ENCODE results near the gene SCT. TPM values are rescaled to one million over a fixed set of nuclear protein-coding genes. Genes with fewer than 3 reads are reported as not detected.

Gene SCT
- total and polyA plus RNA-seq, 10 donors = 1.1 to 3.8 (median 1.7) TPM; not detected in 3

DNA sequence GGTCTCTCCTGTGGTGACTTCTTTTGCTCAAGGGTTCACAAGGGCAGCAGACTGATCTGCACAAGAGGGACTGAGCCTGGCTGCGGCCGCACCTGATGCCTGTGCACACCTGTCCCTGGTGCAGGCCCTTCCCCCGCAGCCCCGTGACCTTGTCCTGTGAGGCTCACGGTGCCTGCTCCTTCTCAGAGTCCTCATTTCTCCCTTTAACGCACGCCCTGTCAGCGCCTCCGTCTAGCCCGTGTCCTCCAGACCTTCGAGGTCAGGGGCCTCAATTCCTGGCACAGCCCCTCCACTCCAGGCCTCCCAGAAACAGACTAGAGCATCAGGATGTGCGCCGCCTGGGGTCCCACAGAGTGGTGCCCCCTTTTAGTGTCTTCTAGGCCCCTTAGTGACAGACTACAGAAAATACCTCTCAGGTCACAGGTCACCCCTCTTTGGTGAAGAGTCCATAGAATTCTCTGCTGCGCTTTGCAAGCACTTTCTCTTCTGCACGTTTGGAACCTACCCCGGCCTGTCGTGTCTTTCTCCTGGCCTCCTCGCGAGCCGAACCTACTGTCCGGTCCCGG, 9.0 kb upstream of the SCT start:
- peaks cover 0 to 5% (median 0%) of the 10 kb centered on the region in 6 donors for H3K36me3 ChIP-seq
- no peaks in the 10 kb centered on the region for H3K9me3 ChIP-seq
- H3K27ac ChIP-seq = no peak overlapping the region
- intact Hi-C loops (cut with DNase I; ENCODE audit: low total_unique reads) = no loop called here
- WGBS, 5 donors = 74 to 84% (median 76%) methylated on average over 18 to 22 of the region's 22 CpGs
- no peak for DNase-seq
- H3K4me1 ChIP-seq = peaks cover 12 to 51% (median 40%) of the 10 kb centered on the region in 6 donors
- no peak for TF ChIP-seq POLR2AphosphoS5 (IDR thresholded peaks at IDR 0.05)
- no peak for TF ChIP-seq POLR2A (IDR thresholded peaks at IDR 0.05)
- TF ChIP-seq CTCF (IDR thresholded peaks at IDR 0.05 in 8 of 11, conservative IDR thresholded peaks at IDR 0.05 in 3 of 11) = no peak
- H3K27me3 ChIP-seq (replicated peaks in 1 of 7) = peaks cover 0 to 57% (median 47%) of the 10 kb centered on the region in 7 donors
- H3K4me3 ChIP-seq = no peak overlapping the region

GRCh38 chr11:630871-631270, 3.9 kb upstream of the SCT start:
- WGBS, 5 donors = 80 to 91% (median 83%) methylated on average over 5 of the region's 5 CpGs
- peaks cover 0 to 33% (median 17%) of the 10 kb centered on the region in 7 donors for H3K27me3 ChIP-seq (replicated peaks in 1 of 7)
- no peak overlapping the region for H3K27ac ChIP-seq
- peaks cover 0 to 5% (median 0%) of the 10 kb centered on the region in 6 donors for H3K36me3 ChIP-seq
- DNase-seq = no peak
- H3K4me1 ChIP-seq = peaks cover 0 to 29% (median 21%) of the 10 kb centered on the region in 6 donors
- intact Hi-C loops (cut with DNase I; ENCODE audit: low total_unique reads) = no loop called here
- TF ChIP-seq CTCF (IDR thresholded peaks at IDR 0.05 in 8 of 11, conservative IDR thresholded peaks at IDR 0.05 in 3 of 11) (no peak), POLR2A (IDR thresholded peaks at IDR 0.05) (no peak), POLR2AphosphoS5 (IDR thresholded peaks at IDR 0.05) (no peak)
- no peak overlapping the region for H3K4me3 ChIP-seq
- H3K9me3 ChIP-seq = no peaks in the 10 kb centered on the region

DNA sequence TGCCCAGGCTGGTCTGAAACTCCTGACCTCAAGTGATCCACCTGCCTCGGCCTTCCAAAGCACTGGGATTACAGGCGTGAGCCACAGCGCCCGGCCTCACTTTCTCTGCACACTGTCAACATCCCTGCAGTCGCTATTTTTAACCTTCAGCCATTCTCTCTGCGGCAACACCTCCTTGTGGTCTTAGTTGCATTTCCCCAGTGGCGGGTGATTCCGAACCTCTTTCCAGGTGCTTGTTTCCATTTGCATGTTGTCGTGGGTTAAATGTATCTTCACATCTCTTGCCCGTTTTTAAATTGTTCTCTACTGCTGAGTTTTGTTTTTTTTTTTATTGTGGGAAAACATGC, 2.2 kb upstream of the SCT start:
- Histone ChIP-seq H3K4me1 (peaks cover 0 to 34% (median 21%) of the 10 kb centered on the region in 6 donors), H3K27me3 (replicated peaks in 1 of 7) (peaks cover 0 to 43% (median 23%) of the 10 kb centered on the region in 7 donors), H3K27ac (no peak overlapping the region), H3K36me3 (peaks cover 0 to 6% (median 0%) of the 10 kb centered on the region in 6 donors), H3K9me3 (no peaks in the 10 kb centered on the region), H3K4me3 (no peak overlapping the region)
- TF ChIP-seq CTCF (IDR thresholded peaks at IDR 0.05 in 8 of 11, conservative IDR thresholded peaks at IDR 0.05 in 3 of 11) (no peak), POLR2AphosphoS5 (IDR thresholded peaks at IDR 0.05) (no peak), POLR2A (IDR thresholded peaks at IDR 0.05) (no peak)
- DNase-seq = no peak
- intact Hi-C loops (cut with DNase I; ENCODE audit: low total_unique reads) = no loop called here
- WGBS, 5 donors = 14 to 44% (median 27%) methylated on average over 10 of the region's 10 CpGs

DNA sequence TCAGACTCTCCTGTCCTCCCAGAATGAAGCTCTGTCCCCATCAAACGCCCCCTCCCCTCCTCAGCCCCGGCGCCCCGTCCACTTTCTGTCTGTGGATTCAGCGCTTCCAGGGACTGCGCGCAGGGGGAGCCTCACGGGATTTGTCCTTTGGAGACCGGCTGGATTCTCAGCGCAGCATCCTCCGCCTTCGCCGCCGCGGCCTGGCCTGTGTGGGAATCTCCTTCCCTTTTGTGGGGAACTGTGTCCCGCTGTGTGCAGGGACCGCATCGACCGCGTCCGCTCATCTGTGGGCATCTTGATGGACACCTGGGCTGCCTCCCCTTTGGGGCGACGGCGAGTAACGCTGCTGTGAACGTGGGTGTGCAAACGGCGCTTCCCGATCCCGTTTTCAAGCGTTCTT, 1.1 kb upstream of the SCT start:
- Histone ChIP-seq H3K4me3 (no peak overlapping the region), H3K36me3 (peaks cover 0 to 10% (median 0%) of the 10 kb centered on the region in 6 donors), H3K4me1 (peaks cover 0 to 34% (median 21%) of the 10 kb centered on the region in 6 donors), H3K27ac (no peak overlapping the region), H3K9me3 (no peaks in the 10 kb centered on the region), H3K27me3 (replicated peaks in 1 of 7) (peaks cover 0 to 47% (median 23%) of the 10 kb centered on the region in 7 donors)
- TF ChIP-seq POLR2AphosphoS5 (IDR thresholded peaks at IDR 0.05) (peak in 1 of 3 donors; percentile 42), POLR2A (IDR thresholded peaks at IDR 0.05) (no peak), CTCF (IDR thresholded peaks at IDR 0.05 in 8 of 11, conservative IDR thresholded peaks at IDR 0.05 in 3 of 11) (no peak)
- intact Hi-C loops (cut with DNase I; ENCODE audit: low total_unique reads) = no loop called here
- 91 to 95% (median 93%) methylated on average over 31 of the region's 31 CpGs for WGBS, 5 donors
- DNase-seq = no peak
